Mesothelial cell of epicardium (in vitro differentiated cells): ENCODE measurements around the gene GPHA2. TPM values are rescaled to one million over a fixed set of nuclear protein-coding genes. Genes with fewer than 3 reads are reported as not detected.
A peak's percentile ranks its signal among the peaks of the same experiment; 100 is the strongest.

Source experiments
- DNase-seq, 2 experiments: peaks; one replicate each; pipeline ENCODE4 v3.0.0; 2021; ENCODE audit warnings: low spot score in 2 of 2; ENCODE audit not compliant: unreplicated experiment in 2 of 2
- H3K27ac Mint-ChIP-seq: 2 replicates; pipeline ENCODE4 v1.8.0; 2021; ENCODE audit warnings: mixed read lengths
- H3K27me3 Mint-ChIP-seq: 2 replicates; pipeline ENCODE4 v1.8.0; 2021; ENCODE audit warnings: low read depth, mixed read lengths
- H3K36me3 Mint-ChIP-seq: 2 replicates; pipeline ENCODE4 v1.8.0; 2021; ENCODE audit warnings: mixed read lengths
- H3K4me1 Mint-ChIP-seq: 2 replicates; pipeline ENCODE4 v1.8.0; 2021; ENCODE audit warnings: mixed read lengths
- H3K4me3 Mint-ChIP-seq: 2 replicates; pipeline ENCODE4 v1.8.0; 2021; ENCODE audit warnings: mild to moderate bottlenecking, moderate library complexity, mixed read lengths
- H3K9me3 Mint-ChIP-seq: 2 replicates; pipeline ENCODE4 v1.8.0; 2021; ENCODE audit warnings: mixed read lengths
- CTCF ChIP-seq: fragments of 200-600 bp; sonication (generic); IDR thresholded peaks from one replicate; pipeline ENCODE4 v1.5.0; 2021; ENCODE audit warnings: antibody characterized with exemption; ENCODE audit not compliant: unreplicated experiment
- total RNA-seq: library from RNA; stranded (reverse); gene quantifications from 3 replicates; pipeline ENCODE4 v1.2.1, GENCODE V29; 2021

The GPHA2 gene
- total RNA-seq, 1 donor from 2014 or later, result not detected

GRCh38 chr11:64928957-64929356 lies 6.7 kb downstream of the GPHA2 start:
- no peak for DNase-seq
- H3K27ac Mint-ChIP-seq, result no peak overlapping the region
- no peak overlapping the region for H3K4me3 Mint-ChIP-seq
- H3K36me3 Mint-ChIP-seq, result peaks cover 17% of the 10 kb centered on the region
- H3K4me1 Mint-ChIP-seq, result peaks cover 9% of the 10 kb centered on the region
- no peaks in the 10 kb centered on the region for H3K9me3 Mint-ChIP-seq
- no peak for TF ChIP-seq CTCF
- H3K27me3 Mint-ChIP-seq, result no peaks in the 10 kb centered on the region

GRCh38 chr11:64926689-64927088 lies 9.0 kb downstream of the GPHA2 start:
- Mint-ChIP-seq H3K36me3 (peaks cover 17% of the 10 kb centered on the region), H3K27ac (no peak overlapping the region), H3K4me1 (peaks cover 13% of the 10 kb centered on the region), H3K9me3 (no peaks in the 10 kb centered on the region), H3K27me3 (no peaks in the 10 kb centered on the region), H3K4me3 (no peak overlapping the region)
- no peak for TF ChIP-seq CTCF
- DNase-seq, result no peak

- no peak for TF ChIP-seq CTCF
- Mint-ChIP-seq H3K27ac (no peak overlapping the region), H3K9me3 (no peaks in the 10 kb centered on the region), H3K4me3 (peak overlapping the region; percentile 92), H3K27me3 (no peaks in the 10 kb centered on the region), H3K4me1 (peaks cover 13% of the 10 kb centered on the region), H3K36me3 (peaks cover 11% of the 10 kb centered on the region)
- no peak for DNase-seq
These were observed 9.9 kb downstream of the GPHA2 start for GRCh38 chr11:64925536-64926436.

GRCh38 chr11:64924910-64925284 lies 10.8 kb downstream of the GPHA2 start:
- Mint-ChIP-seq H3K27ac (no peak overlapping the region), H3K9me3 (no peaks in the 10 kb centered on the region), H3K4me3 (peak overlapping the region; percentile 92), H3K36me3 (peaks cover 5% of the 10 kb centered on the region), H3K4me1 (peaks cover 13% of the 10 kb centered on the region), H3K27me3 (no peaks in the 10 kb centered on the region)
- no peak for TF ChIP-seq CTCF
- no peak for DNase-seq

GRCh38 chr11:64923944-64924909 lies 11.5 kb downstream of the GPHA2 start, which contains the start of gene PPP2R5B:
PPP2R5B (plus strand) TSS chr11:64924689; CDS start chr11:64925735, 1,046 bp downstream.
- peaks cover 13% of the 10 kb centered on the region for H3K4me1 Mint-ChIP-seq
- H3K27me3 Mint-ChIP-seq, result no peaks in the 10 kb centered on the region
- H3K4me3 Mint-ChIP-seq, result peak within 1 kb of the TSS; percentile 92
- H3K9me3 Mint-ChIP-seq, result no peaks in the 10 kb centered on the region
- peaks cover 2% of the 10 kb centered on the region for H3K36me3 Mint-ChIP-seq
- DNase-seq, result peak; percentile 66 to 79
- peak within 1 kb of the TSS; percentile 95 for H3K27ac Mint-ChIP-seq
- no peak for TF ChIP-seq CTCF
